T-helper 2 cell treated with Interferon-gamma antibody and Interleukin-4, amounts not matched to agents 5 μg/mL and 100 μg/mL, for 36 hours (primary cell): Measurements from ENCODE around the gene OR2D2.

Experiments
- DNase-seq: peaks from one replicate; pipeline ENCODE4 v3.0.0; 2021; ENCODE audit warnings: low spot score
- H3K27ac Mint-ChIP-seq: one replicate; pipeline ENCODE4 v1.8.0; 2021; ENCODE audit warnings: mild to moderate bottlenecking, mixed read lengths
- H3K27me3 Mint-ChIP-seq: one replicate; pipeline ENCODE4 v1.8.0; 2021; ENCODE audit warnings: low read depth, mixed read lengths
- H3K36me3 Mint-ChIP-seq: one replicate; pipeline ENCODE4 v1.8.0; 2021; ENCODE audit warnings: low read depth, mixed read lengths
- H3K4me1 Mint-ChIP-seq: one replicate; pipeline ENCODE4 v1.8.0; 2021; ENCODE audit warnings: low read depth, mixed read lengths
- H3K4me3 Mint-ChIP-seq: one replicate; pipeline ENCODE4 v1.8.0; 2022; ENCODE audit warnings: mild to moderate bottlenecking, moderate library complexity, mixed read lengths
- H3K9me3 Mint-ChIP-seq: one replicate; pipeline ENCODE4 v1.8.0; 2021; ENCODE audit warnings: mixed read lengths

Gene OR2D2

GRCh38 chr11:6892400-6892799 lies at the start of gene OR2D2:
OR2D2 (minus strand) TSS chr11:6892500; CDS start chr11:6892500, 0 bp downstream.
- Mint-ChIP-seq H3K27me3 (peaks cover 9% of the 10 kb centered on the region), H3K36me3 (no peaks in the 10 kb centered on the region), H3K4me1 (no peaks in the 10 kb centered on the region), H3K27ac (no peak within 1 kb of the TSS), H3K9me3 (no peaks in the 10 kb centered on the region), H3K4me3 (no peak within 1 kb of the TSS)
- DNase-seq: no peak

GRCh38 chr11:6941970-6942369 lies 49.7 kb upstream of the OR2D2 start:
- no peaks in the 10 kb centered on the region for H3K36me3 Mint-ChIP-seq
- no peaks in the 10 kb centered on the region for H3K9me3 Mint-ChIP-seq
- no peaks in the 10 kb centered on the region for H3K27me3 Mint-ChIP-seq
- no peak overlapping the region for H3K4me3 Mint-ChIP-seq
- H3K4me1 Mint-ChIP-seq: no peaks in the 10 kb centered on the region
- DNase-seq: no peak
- H3K27ac Mint-ChIP-seq: no peak overlapping the region

- H3K27me3 Mint-ChIP-seq: peaks cover 12% of the 10 kb centered on the region
- H3K9me3 Mint-ChIP-seq: no peaks in the 10 kb centered on the region
- H3K36me3 Mint-ChIP-seq: peaks cover 16% of the 10 kb centered on the region
- peak; percentile 56 for DNase-seq
- H3K27ac Mint-ChIP-seq: peak overlapping the region; percentile 73
- H3K4me3 Mint-ChIP-seq: peak overlapping the region; percentile 55
- H3K4me1 Mint-ChIP-seq: peaks cover 22% of the 10 kb centered on the region
These were observed 39.8 kb upstream of the OR2D2 start for GRCh38 chr11:6932145-6932544.

- no peak overlapping the region for H3K27ac Mint-ChIP-seq
- H3K4me1 Mint-ChIP-seq: peaks cover 26% of the 10 kb centered on the region
- H3K4me3 Mint-ChIP-seq: no peak overlapping the region
- no peak for DNase-seq
- H3K36me3 Mint-ChIP-seq: peaks cover 16% of the 10 kb centered on the region
- H3K27me3 Mint-ChIP-seq: peaks cover 18% of the 10 kb centered on the region
- H3K9me3 Mint-ChIP-seq: no peaks in the 10 kb centered on the region
These were observed 38.9 kb upstream of the OR2D2 start for GRCh38 chr11:6931146-6931713.

GRCh38 chr11:6928916-6929315 lies 36.6 kb upstream of the OR2D2 start:
- H3K9me3 Mint-ChIP-seq: no peaks in the 10 kb centered on the region
- peaks cover 7% of the 10 kb centered on the region for H3K36me3 Mint-ChIP-seq
- H3K4me1 Mint-ChIP-seq: peaks cover 30% of the 10 kb centered on the region
- DNase-seq: no peak
- peaks cover 30% of the 10 kb centered on the region for H3K27me3 Mint-ChIP-seq
- no peak overlapping the region for H3K27ac Mint-ChIP-seq
- no peak overlapping the region for H3K4me3 Mint-ChIP-seq

GRCh38 chr11:6927030-6927617 lies 34.8 kb upstream of the OR2D2 start:
- no peak for DNase-seq
- Mint-ChIP-seq H3K9me3 (no peaks in the 10 kb centered on the region), H3K27me3 (peaks cover 32% of the 10 kb centered on the region), H3K4me1 (peaks cover 25% of the 10 kb centered on the region), H3K4me3 (peak overlapping the region; percentile 90), H3K36me3 (no peaks in the 10 kb centered on the region), H3K27ac (peak overlapping the region; percentile 29)

GRCh38 chr11:6926208-6927029 lies 34.1 kb upstream of the OR2D2 start, which contains the start of gene ZNF215:
ZNF215 (plus strand) TSS chr11:6926426; CDS start chr11:6932273, 5,847 bp downstream.
- Mint-ChIP-seq H3K4me3 (peak within 1 kb of the TSS; percentile 90), H3K36me3 (no peaks in the 10 kb centered on the region), H3K4me1 (peaks cover 19% of the 10 kb centered on the region), H3K27ac (peak within 1 kb of the TSS; percentile 46), H3K27me3 (peaks cover 32% of the 10 kb centered on the region), H3K9me3 (no peaks in the 10 kb centered on the region)
- peak; percentile 72 for DNase-seq

GRCh38 chr11:6925636-6926207 lies 33.4 kb upstream of the OR2D2 start:
- peak overlapping the region; percentile 46 for H3K27ac Mint-ChIP-seq
- H3K9me3 Mint-ChIP-seq: no peaks in the 10 kb centered on the region
- H3K27me3 Mint-ChIP-seq: peaks cover 32% of the 10 kb centered on the region

GRCh38 chr11:6925007-6925577 lies 32.8 kb upstream of the OR2D2 start:
- H3K4me3 Mint-ChIP-seq: peak overlapping the region; percentile 90
- H3K36me3 Mint-ChIP-seq: no peaks in the 10 kb centered on the region
- H3K27me3 Mint-ChIP-seq: peaks cover 29% of the 10 kb centered on the region
- no peak overlapping the region for H3K27ac Mint-ChIP-seq
- no peaks in the 10 kb centered on the region for H3K9me3 Mint-ChIP-seq
- DNase-seq: no peak
- H3K4me1 Mint-ChIP-seq: peaks cover 19% of the 10 kb centered on the region

More at GRCh38 chr11:6925636-6926207, 33.4 kb upstream of the OR2D2 start:
- Mint-ChIP-seq H3K4me1 (peaks cover 19% of the 10 kb centered on the region), H3K36me3 (no peaks in the 10 kb centered on the region), H3K4me3 (peak overlapping the region; percentile 90)
- no peak for DNase-seq

- Mint-ChIP-seq H3K27me3 (peaks cover 10% of the 10 kb centered on the region), H3K27ac (no peak within 1 kb of the TSS), H3K9me3 (no peaks in the 10 kb centered on the region), H3K4me3 (no peak within 1 kb of the TSS), H3K4me1 (peaks cover 3% of the 10 kb centered on the region), H3K36me3 (no peaks in the 10 kb centered on the region)
- DNase-seq: no peak
These were observed 28.4 kb upstream of the OR2D2 start, which contains the start of gene OR2D3 for GRCh38 chr11:6920702-6921101. OR2D3 (plus strand) TSS chr11:6921002; CDS start chr11:6921002, 0 bp downstream.

GRCh38 chr11:6919698-6920097 lies 27.4 kb upstream of the OR2D2 start:
- no peak overlapping the region for H3K4me3 Mint-ChIP-seq
- no peaks in the 10 kb centered on the region for H3K36me3 Mint-ChIP-seq
- no peak for DNase-seq
- no peaks in the 10 kb centered on the region for H3K4me1 Mint-ChIP-seq
- H3K27me3 Mint-ChIP-seq: peaks cover 7% of the 10 kb centered on the region
- no peaks in the 10 kb centered on the region for H3K9me3 Mint-ChIP-seq
- H3K27ac Mint-ChIP-seq: no peak overlapping the region

- Mint-ChIP-seq H3K4me1 (no peaks in the 10 kb centered on the region), H3K36me3 (no peaks in the 10 kb centered on the region), H3K27ac (no peak overlapping the region), H3K9me3 (no peaks in the 10 kb centered on the region), H3K27me3 (no peaks in the 10 kb centered on the region), H3K4me3 (no peak overlapping the region)
- no peak for DNase-seq
These were observed 19.6 kb upstream of the OR2D2 start for GRCh38 chr11:6911948-6912347.

GRCh38 chr11:6911378-6911777 lies 19.1 kb upstream of the OR2D2 start:
- Mint-ChIP-seq H3K4me3 (no peak overlapping the region), H3K27me3 (no peaks in the 10 kb centered on the region), H3K27ac (no peak overlapping the region), H3K9me3 (no peaks in the 10 kb centered on the region), H3K4me1 (no peaks in the 10 kb centered on the region), H3K36me3 (no peaks in the 10 kb centered on the region)
- no peak for DNase-seq
